Measurements from ENCODE around the gene CCDC28B.
"Not testable (repeated sequence)": the region's sequence is repeated elsewhere in the genome, so short reads cannot be mapped to it uniquely, and the experiment has no call there.

CCDC28B gene

DNA sequence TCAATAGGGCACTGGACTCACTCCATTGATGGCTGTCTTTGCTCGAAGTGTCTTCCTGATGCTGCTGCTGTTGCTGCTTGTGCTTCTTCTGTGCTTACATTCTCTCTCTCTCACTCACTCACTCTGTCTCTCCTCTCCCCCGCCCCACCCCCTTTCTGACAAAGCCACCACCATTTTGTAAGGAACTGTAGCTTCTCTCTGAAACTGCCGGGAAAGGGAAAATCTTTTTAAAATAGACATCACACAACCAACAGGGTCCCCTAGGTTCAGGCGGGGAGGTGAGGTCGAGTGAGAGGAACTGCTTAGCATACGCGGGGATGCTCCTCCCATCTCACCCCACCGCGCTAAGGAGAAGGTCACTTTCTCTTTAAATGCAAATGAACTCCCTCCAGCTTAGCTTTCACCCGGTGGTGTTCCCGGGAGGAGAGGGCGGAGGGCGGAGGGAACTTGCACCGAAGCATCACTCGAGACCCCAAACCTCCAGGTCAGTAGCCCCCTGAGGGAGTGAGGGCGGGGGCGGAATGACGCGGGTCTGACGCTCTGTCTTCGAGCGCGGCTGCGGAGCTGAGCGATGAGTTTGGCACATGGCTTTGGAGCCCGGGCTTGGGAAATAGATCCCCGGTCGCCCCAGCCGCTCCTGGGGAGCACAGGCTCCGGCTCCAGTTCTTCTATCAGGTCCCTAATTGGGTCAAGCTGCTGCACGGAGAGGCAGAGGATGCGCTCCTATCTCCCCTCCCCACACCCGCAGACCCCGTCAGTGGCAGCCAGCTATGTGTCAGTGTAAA lies at the start of gene CCDC28B:
Gene CCDC28B (plus strand): TSS at position 370 of the 785 bp plus-strand sequence. CDS start 1,341 bp downstream, outside the sequence.
- peak; percentile 90 for DNase-seq

DNA sequence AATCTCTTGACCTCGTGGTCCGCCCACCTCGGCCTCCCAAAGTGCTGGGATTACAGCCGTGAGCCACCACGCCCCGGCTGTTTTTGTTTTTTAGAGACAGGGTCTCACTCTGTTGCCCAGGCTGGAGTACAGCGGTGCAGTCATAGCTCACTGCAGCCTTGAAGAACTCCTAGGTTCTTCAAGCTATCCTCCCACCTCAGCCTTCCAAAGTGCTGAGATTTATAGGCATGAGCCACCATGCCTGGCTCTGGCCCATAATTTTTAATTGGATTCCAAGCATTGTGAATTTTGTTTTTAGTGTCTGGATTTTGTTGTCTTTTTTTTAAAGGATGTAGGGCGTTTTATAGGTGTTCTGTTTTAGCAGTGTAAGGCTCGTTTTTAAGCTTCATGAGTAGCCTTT lies 49.5 kb upstream of the CCDC28B start:
- DNase-seq = no peak

DNA sequence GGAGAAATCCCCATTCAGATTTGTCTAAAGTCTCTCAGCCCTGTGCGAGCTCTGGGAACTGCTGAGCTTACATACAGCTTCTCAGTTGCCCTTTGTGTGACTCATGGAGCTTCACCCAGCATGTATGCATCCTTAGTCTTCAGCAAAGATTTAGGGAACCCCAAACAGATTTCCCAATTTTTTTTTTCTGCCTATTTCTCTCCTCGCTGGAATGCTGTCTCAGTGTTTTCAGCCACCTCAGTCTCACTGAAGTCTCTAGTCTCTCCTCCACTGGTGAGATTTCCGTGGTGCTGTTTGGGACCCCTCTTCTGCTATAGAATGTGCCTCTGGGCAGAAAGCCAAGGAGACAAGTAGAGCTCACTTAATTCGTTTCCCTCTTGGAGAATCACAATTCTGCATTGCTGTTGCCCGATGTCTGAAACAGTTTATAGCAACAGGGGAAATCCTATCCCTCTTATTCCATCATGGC lies 49.0 kb upstream of the CCDC28B start:
- DNase-seq = peak; percentile 50

DNA sequence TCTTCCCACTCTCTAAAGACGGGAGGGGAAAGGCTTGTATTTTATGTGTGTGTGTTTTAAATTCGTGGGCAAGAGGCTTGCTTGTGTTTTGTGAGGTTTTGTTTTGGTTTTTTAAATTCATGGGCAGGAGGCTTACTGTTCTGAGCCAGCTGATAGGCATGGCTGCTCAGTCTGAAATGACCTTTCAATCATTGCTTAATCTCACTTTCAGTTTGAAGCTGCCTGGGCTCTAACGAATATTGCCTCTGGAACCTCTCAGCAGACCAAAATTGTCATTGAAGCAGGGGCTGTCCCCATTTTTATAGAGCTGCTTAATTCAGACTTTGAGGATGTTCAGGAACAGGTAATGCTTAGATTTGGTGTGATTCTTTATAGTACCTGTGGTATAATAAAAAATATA lies 41.2 kb upstream of the CCDC28B start:
- no peak for DNase-seq

DNA sequence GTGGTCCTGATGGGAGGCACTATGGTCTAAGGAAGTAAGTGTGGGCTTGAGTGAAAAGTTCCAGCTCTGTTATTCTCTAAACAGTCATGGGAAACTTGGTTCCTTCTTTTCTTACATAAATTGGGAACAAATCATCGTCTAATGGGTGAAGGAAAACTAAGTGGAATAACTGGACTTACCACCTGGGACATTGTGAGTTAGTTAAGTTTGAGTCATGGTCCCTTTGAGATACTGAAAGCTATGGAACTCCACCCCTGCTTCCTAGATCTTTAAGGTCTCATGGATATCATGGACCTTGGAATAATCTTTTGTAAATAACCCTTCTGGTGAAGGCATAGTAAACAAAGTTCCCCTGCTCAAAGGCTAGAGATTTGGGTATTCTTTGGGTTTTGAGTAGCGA lies 37.0 kb upstream of the CCDC28B start:
- no peak for DNase-seq

DNA sequence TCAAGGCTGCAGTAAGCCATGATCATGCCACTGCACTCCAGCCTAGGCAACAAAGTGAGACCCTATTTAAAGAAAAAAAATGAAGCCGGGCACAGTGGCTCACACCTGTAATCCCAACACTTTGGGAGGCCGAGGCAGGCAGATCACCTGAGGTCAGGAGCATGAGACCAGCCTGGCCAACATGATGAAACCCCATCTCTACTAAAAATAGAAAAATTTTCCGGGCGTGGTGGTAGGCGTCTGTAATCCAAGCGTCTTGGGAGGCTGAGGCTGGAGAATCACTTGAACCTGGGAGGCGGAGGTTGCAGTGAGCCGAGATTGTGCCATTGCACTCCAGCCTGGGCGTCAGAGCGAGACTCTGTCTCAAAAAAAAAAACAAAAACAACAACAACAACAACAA lies 34.8 kb upstream of the CCDC28B start:
- not testable (repeated sequence) for DNase-seq

DNA sequence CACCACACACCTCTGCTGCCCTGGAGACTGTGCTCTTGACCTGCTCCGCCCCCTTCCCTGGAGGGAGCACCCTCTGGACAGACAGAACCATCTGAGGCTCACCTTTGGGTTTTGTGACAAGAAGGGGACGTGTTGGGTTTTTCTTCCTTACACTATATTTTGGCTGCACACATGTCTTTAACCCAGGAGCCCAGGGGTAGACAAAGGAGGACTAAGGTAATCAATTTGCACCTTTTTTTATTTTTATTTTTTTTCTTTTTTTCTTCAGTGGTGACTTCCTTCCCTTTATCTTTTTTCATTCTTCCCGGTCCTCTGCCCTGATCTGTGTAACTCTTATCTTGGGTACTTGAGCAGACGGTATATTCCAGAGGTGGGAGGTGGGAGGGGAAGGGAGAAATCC lies 29.4 kb upstream of the CCDC28B start:
- no peak for DNase-seq

DNA sequence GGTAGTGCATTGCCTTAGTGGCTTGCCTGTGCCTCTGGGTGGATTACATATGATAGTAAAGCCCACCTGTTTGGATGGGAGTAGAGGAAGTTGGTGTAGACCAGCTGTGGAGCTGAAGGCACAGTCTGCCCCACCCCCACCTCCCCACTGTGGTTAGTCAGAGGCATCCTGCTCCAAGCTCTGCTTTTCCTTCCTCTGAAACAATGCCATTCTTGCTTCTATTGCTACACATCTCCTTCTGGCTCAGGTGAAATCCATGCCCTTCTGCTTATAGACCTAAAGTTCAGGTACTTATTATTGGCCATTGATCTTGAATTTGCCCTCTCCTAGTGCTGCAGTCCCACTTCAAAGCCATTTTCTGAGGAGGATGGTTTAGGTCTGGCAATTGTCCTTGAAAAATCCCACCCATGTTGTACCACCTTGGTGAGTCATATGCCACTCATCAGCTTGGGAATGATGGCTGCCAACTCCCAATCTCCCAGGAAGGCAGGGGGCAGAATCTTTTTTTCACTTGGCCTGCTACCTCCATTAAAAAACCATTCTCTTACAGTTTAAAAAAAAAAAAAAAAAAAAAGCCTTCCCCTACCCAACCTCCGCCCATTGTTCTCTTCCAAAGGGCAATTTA lies 27.7 kb upstream of the CCDC28B start:
- DNase-seq = no peak

DNA sequence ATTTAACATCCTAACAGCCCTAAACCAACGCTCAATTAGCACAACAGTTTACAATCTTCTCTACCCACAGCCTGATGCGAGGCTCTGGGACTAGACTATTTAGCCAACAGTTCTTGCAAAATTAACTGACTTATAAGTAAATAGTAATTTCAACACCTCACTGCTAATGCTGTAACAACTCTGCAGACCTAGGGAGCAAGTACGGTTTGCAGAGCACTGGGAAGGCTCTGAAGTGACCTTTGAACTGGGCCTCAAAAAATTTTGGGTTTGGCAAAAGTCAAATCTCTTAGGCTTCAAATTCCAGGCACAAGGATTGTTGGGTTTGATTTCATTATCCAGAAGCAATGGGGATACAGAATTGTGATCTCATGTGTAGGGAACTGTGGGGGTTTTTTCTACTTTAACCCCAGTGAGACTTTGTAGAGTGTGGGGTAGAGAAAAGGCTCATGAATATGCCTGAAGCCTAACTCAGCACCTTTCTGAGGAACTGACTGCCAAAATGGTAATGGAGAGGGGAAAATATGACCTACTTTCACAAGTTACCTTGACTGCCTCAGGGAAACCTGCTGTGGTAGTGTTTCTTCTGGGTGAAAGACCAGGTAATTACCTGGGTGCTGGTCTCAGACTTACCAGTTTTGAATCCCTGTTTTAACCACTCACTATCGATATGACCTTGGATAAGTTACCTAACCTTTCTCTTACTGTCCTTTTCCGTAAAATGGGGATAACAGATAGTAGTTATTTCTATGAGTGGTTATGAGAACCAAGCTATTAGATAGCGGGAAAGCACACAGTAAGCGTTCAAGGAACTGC lies 21.8 kb upstream of the CCDC28B start:
- DNase-seq = no peak

DNA sequence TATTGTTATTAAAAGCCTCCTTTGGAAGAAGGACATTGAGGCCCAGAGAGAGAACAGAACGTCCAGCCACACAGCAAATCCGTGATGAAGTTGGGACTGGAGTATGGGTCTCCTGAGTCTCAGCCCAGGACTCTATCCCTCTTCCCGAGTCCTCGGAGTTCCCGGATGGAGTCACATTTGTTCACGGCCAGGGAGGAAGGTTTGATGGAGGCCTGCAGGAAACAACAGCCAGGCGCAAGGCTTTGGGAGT lies 21.3 kb upstream of the CCDC28B start:
- no peak for DNase-seq

DNA sequence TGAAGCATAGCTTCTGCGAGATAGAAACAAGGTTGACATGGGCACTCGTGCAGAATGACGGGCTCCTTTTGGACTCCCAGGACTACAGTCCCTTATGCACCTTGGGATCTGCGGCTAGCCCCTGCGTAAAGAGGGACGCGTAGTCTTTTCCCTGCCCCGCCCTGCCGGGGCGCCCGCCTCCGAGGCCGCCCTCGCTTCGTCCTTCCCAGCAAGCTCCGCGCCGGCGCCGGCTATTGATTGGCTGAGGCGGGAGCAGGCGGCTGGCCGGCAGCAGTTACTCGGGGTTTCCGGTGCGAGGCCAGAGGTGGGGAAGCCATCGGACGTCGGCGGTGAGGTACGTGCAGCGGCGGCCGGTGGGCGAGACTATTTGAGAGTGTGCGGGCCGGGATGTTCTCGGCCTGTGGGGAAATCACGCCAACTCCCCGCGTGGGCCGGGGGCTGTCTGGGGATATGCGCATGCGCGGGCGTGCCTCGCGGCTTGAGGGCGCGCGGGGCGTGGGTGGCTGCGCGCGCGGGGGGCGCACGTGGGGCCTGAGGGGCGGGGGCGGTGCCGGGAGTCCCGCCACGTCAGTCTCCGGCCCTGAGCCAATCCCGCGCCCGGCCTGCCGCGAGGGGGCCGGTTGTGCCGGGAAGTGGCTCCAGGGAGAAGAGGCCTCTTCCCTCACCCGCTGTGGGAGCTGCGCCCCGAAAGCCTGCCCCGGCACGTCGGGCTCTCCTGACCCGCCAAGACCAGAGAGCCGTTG lies 20.8 kb upstream of the CCDC28B start, which contains the start of gene TXLNA:
Gene TXLNA (plus strand): TSS at position 233 of the 743 bp plus-strand sequence. CDS start 671 bp downstream, outside the sequence.
- DNase-seq = peak; percentile 97

DNA sequence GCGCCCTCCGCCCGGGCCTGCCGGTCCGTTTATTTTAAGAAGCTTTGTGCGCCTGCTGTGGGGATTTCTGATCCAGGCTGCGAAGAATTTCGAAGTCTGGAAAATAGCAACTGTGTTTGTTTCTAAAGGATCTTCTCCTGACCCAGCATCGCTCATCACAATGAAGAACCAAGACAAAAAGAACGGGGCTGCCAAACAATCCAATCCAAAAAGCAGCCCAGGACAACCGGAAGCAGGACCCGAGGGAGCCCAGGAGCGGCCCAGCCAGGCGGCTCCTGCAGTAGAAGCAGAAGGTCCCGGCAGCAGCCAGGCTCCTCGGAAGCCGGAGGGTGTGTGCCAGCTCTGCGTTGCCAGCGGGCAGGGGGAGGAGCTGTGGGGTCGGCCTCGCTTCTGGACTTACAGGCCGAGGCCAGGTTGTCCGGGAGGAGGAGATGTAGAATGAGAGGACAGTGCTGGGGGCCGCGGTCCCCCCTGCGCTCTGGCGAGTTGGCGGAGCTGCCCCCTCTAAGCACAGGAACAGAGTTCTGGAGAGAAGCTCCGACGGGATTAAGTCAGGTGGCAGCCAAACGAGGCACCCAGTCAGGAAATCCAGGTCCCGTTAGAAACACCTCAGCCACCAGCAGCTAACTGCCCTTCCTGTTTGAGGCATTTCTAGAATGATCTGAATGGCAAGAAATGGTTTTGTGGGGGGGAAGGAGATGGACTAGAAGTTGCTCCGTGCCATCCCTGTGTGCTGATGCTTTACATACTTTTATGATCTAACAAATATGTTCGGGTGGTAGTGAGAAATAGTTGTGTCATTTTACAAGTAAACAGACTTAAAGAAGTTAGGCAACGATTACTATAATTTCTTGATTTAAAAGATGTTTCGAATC lies 20.0 kb upstream of the CCDC28B start:
- peak; percentile 74 for DNase-seq

DNA sequence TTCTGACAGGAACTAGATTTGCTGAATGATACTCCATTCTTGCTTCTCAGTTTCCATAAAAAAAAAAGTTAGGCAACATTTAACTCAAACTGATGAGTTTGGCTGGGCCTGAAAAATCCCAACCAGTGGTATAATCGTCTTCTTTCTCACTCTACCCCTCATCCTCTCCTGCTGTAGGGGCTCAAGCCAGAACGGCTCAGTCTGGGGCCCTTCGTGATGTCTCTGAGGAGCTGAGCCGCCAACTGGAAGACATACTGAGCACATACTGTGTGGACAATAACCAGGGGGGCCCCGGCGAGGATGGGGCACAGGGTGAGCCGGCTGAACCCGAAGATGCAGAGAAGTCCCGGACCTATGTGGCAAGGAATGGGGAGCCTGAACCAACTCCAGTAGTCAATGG lies 19.3 kb upstream of the CCDC28B start:
- DNase-seq = no peak

DNA sequence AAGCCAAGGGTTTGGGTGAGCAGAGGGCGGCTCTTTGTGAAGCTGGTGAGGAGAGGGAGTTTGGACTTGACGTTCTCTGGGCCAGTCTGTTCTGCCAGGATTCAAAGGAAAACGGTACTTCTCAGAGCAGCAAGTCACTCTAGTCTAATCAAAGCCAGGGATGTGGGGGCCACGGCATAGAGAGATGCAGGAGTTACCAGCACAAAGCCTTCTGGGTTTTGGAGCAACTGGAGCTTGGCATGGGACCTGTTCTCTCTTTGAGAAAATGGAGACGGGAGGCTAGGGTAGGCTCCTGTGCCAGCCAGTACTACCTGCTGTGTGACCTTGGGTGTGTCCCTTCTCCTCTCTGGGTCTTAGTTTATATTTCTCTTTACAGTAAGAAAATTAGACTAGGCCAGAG lies 18.8 kb upstream of the CCDC28B start:
- DNase-seq = no peak

DNA sequence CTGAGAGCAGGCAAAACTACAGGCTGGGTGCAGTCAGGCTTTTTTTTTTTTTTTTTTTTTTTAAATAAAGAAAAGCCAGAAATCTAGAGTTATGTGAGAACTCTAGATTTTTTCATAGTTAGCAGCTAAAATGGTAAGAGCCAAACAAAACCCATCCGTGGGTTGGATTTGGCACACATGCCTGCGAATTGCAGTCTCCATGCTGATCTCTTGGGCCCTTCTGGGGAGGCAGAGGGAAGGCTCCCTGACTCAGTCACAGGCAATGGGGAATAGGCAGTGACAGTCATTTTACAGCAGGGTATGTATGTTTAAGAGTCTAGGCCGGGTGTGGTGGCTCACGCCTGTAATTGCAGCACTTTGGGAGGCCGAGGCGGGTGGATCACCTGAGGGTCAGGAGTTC lies 18.3 kb upstream of the CCDC28B start:
- no peak for DNase-seq

DNA sequence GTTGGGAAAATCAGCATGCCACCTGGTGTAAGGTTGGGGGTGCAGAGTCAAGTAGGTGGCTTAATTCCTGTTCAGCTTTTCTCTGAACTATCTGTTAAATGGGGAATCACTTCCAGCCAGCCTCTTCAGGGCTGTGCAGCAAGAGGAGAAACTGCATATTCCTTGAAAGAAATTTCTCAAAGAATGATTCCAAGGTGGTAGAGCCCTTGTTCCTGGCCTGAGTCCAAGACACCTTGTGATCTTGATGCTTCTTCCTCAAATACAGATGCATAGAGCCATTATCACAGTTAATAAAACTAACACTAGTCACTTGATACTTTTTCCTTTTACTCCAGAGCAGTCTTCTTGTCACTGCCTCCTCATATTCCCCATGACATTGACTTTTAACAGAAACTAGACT lies 15.7 kb upstream of the CCDC28B start:
- DNase-seq = no peak

DNA sequence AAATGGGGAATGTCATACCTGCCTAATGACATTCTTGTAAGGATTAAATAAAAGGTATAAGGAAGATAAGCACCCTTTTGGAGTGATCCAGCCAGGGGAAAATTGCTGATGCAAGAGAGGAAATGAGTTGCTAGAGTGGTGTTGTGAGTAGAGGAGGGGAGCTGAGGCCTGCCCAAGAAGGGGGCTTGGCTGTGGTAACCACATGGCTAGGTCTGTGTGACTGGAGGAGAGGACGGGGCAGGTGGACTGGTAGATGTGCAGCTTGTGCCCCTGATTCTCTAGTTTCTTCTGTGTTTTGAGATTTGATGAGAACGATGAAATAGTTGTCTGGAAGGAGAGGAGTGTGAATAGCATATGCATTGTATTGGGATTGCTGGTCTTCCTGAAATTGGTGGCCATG lies 14.3 kb upstream of the CCDC28B start:
- no peak for DNase-seq

DNA sequence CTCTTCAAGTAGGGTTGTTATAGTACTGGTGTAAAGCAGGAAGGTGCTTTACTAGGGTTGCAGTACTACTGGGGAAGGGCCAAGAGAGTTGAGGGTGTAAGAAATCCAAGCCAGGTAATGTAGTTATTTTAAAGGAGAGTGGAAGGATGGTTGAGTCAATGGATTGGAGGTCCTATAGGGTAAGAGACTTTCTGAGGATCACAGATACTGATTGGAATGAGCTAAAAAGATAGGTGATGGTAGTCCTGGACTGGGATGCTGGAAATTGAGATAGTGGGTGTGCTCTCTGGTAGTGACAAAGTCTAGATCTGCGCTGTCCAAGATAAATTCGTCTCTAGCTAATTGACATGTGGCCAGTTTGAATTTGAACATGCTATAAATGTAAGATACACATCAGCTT lies 13.9 kb upstream of the CCDC28B start:
- no peak for DNase-seq

DNA sequence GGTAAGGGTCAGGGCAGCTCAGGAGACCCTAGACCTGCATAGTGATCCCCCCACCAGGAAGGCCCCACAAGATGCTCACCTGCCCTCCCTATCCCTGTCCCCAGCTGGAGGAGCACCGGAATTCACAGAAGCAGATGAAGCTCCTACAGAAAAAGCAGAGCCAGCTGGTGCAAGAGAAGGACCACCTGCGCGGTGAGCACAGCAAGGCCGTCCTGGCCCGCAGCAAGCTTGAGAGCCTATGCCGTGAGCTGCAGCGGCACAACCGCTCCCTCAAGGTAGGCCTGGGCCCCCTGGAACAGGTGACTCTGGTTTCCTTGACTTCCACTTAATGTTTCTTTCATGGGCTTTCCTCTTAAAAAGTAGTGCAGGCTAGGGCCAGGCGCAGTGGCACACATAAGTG lies 12.5 kb upstream of the CCDC28B start:
- DNase-seq = no peak

DNA sequence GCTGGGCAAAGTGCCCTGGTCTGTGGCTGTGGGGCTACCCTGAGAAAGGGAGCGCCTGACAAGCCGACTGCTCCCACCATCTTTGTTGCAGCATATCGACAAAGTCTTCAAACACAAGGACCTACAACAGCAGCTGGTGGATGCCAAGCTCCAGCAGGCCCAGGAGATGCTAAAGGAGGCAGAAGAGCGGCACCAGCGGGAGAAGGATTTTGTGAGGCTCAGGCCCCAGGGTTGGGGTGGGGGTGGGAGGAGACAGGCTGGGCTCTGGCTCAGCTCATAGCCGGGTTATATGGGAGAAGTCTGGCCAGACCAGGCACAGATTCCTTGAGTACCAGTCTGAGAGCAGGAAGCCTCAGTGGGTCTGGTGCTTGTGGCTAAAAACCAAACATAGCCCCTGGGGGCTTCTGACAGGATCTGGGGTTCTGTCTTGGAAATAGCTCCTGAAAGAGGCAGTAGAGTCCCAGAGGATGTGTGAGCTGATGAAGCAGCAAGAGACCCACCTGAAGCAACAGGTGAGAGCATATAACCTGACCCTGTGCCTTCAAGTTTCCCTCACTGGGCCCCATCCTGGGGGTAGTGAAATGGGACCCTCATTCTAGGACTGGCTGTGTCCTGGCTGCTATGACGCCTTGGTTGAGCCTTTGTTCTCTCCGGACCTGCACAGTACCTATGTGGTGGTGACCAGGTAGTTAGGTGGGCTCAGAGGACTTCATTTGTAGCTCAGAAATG lies 8.0 kb upstream of the CCDC28B start:
- no peak for DNase-seq

DNA sequence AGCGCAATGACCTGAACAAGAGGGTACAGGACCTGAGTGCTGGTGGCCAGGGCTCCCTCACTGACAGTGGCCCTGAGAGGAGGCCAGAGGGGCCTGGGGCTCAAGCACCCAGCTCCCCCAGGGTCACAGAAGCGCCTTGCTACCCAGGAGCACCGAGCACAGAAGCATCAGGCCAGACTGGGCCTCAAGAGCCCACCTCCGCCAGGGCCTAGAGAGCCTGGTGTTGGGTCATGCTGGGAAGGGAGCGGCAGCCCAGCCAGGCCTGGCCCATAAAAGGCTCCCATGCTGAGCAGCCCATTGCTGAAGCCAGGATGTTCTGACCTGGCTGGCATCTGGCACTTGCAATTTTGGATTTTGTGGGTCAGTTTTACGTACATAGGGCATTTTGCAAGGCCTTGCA lies 5.4 kb upstream of the CCDC28B start:
- no peak for DNase-seq
